HEK293 (cell line): ENCODE data around the gene ZNF485.

Source experiments
- CTCF ChIA-PET: fragments of 350-600 bp; formaldehyde crosslinking; extraction: SDS; loops from one replicate; lab custom pipeline; 2021; ENCODE audit warnings: antibody characterized with exemption; lab: Yijun Ruan, JAX
- POLR2A ChIA-PET: fragments of 300-600 bp; formaldehyde crosslinking; extraction: SDS; loops from one replicate; lab custom pipeline; 2020; ENCODE audit warnings: antibody characterized with exemption, inconsistent platforms; lab: Yijun Ruan, JAX
- H3K27ac ChIP-seq: fragments of 200-500 bp; sonication (Bioruptor generic); 2 replicates; pipeline ENCODE4 v1.5.1; 2014; ENCODE audit warnings: low read depth, low read length, control low read depth, inconsistent platforms; ENCODE audit errors: extremely low read depth
- H3K36me3 ChIP-seq, 2 experiments: fragments of 200-500 bp in 1 of 2; sonication (Bioruptor generic) in 1 of 2; 1 replicate in 1 of 2; 2 replicates in 1 of 2; pipeline ENCODE4 v1.5.1; 2014 to 2017; ENCODE audit warnings: inconsistent platforms in 2 of 2, low read length in 2 of 2; ENCODE audit not compliant: control insufficient read depth in 2 of 2, insufficient read depth in 1 of 2
- H3K4me1 ChIP-seq: fragments of 200-500 bp; sonication (Bioruptor generic); 2 replicates; pipeline ENCODE4 v1.5.1; 2014; ENCODE audit warnings: mild to moderate bottlenecking, low read length, inconsistent platforms; ENCODE audit not compliant: control insufficient read depth, insufficient read depth
- H3K4me3 ChIP-seq: 2 replicates; pipeline ENCODE4 v1.5.1; 2011; ENCODE audit warnings: low read depth, mild to moderate bottlenecking, control low read depth, low read length, moderate library complexity
- H3K9me3 ChIP-seq: fragments of 200-500 bp; sonication (Bioruptor generic); 2 replicates; pipeline ENCODE4 v1.5.1; 2014; ENCODE audit warnings: low read depth, low read length, inconsistent platforms; ENCODE audit not compliant: control insufficient read depth, insufficient read depth
- BCL11B ChIP-seq: fragments of 450-650 bp; formaldehyde crosslinking; IDR thresholded peaks from 2 replicates; pipeline ENCODE4 v1.5.1; 2016; ENCODE audit warnings: low read depth, missing biosample characterization, missing genetic modification characterization
- FEZF1 ChIP-seq: fragments of 450-650 bp; formaldehyde crosslinking; IDR thresholded peaks from 2 replicates; pipeline ENCODE4 v1.5.1; 2016; ENCODE audit warnings: missing biosample characterization, missing genetic modification characterization
- HOXA7 ChIP-seq: sonication (generic); formaldehyde crosslinking; IDR thresholded peaks from 2 replicates; pipeline ENCODE4 v1.8.1; 2022; ENCODE audit warnings: missing genetic modification reagents, borderline replicate concordance
- PRDM4 ChIP-seq: fragments of 450-650 bp; formaldehyde crosslinking; IDR thresholded peaks from 2 replicates; pipeline ENCODE4 v1.5.1; 2017; ENCODE audit warnings: missing biosample characterization, missing genetic modification characterization
- PRDM6 ChIP-seq: fragments of 450-650 bp; formaldehyde crosslinking; IDR thresholded peaks from 2 replicates; pipeline ENCODE4 v1.5.1; 2017; ENCODE audit warnings: missing biosample characterization, missing genetic modification characterization
- RBAK ChIP-seq: fragments of 450-650 bp; formaldehyde crosslinking; IDR thresholded peaks from 2 replicates; pipeline ENCODE4 v1.5.1; 2016; ENCODE audit warnings: missing biosample characterization, missing genetic modification characterization
- SALL2 ChIP-seq: fragments of 450-650 bp; formaldehyde crosslinking; IDR thresholded peaks from 2 replicates; pipeline ENCODE4 v1.5.0; 2017; ENCODE audit warnings: missing biosample characterization, mild to moderate bottlenecking, missing genetic modification characterization, borderline replicate concordance
- SETDB1 ChIP-seq: IDR thresholded peaks from one replicate; pipeline ENCODE4 v1.6.1; 2017; ENCODE audit warnings: mild to moderate bottlenecking, low read length, moderate library complexity, mixed read lengths; ENCODE audit not compliant: insufficient read length
- WT1 ChIP-seq: fragments of 450-650 bp; formaldehyde crosslinking; IDR thresholded peaks from 2 replicates; pipeline ENCODE4 v1.5.1; 2016; ENCODE audit warnings: missing biosample characterization, missing genetic modification characterization
- ZBTB21 ChIP-seq: fragments of 450-650 bp; formaldehyde crosslinking; IDR thresholded peaks from 2 replicates; pipeline ENCODE4 v1.5.1; 2017; ENCODE audit warnings: missing biosample characterization, missing genetic modification characterization
- ZBTB7A ChIP-seq: fragments of 450-650 bp; formaldehyde crosslinking; IDR thresholded peaks from 2 replicates; pipeline ENCODE4 v1.5.1; 2016; ENCODE audit warnings: low read depth, missing biosample characterization, missing genetic modification characterization
- ZIC2 ChIP-seq: fragments of 450-650 bp; formaldehyde crosslinking; IDR thresholded peaks from 2 replicates; pipeline ENCODE4 v1.5.1; 2016; ENCODE audit warnings: missing biosample characterization, missing genetic modification characterization
- ZNF133 ChIP-seq: fragments of 450-650 bp; formaldehyde crosslinking; IDR thresholded peaks from 2 replicates; pipeline ENCODE4 v1.5.1; 2016; ENCODE audit warnings: missing biosample characterization, missing genetic modification characterization
- ZNF2 ChIP-seq: fragments of 450-650 bp; formaldehyde crosslinking; IDR thresholded peaks from 2 replicates; pipeline ENCODE4 v1.5.1; 2016; ENCODE audit warnings: missing biosample characterization, missing genetic modification characterization
- ZNF202 ChIP-seq: fragments of 450-650 bp; formaldehyde crosslinking; IDR thresholded peaks from 2 replicates; pipeline ENCODE4 v1.5.1; 2016; ENCODE audit warnings: missing biosample characterization, missing genetic modification characterization, borderline replicate concordance
- ZNF211 ChIP-seq: fragments of 450-650 bp; formaldehyde crosslinking; IDR thresholded peaks from 2 replicates; pipeline ENCODE4 v1.5.1; 2016; ENCODE audit warnings: low read depth, missing biosample characterization, missing genetic modification characterization
- ZNF274 ChIP-seq, 2 experiments: fragments of 200-500 bp in 1 of 2; fragments of 450-650 bp in 1 of 2; sonication (Bioruptor generic) in 1 of 2; formaldehyde crosslinking in 1 of 2; IDR thresholded peaks; 2 replicates each; pipeline versions ENCODE4 v1.5.1 to v1.6.1; 2014 to 2016; ENCODE audit warnings: borderline replicate concordance in 1 of 2, inconsistent platforms in 1 of 2, low read length in 1 of 2, missing biosample characterization in 1 of 2, missing genetic modification characterization in 1 of 2
- ZNF391 ChIP-seq: fragments of 450-650 bp; formaldehyde crosslinking; IDR thresholded peaks from 2 replicates; pipeline ENCODE4 v1.5.1; 2016; ENCODE audit warnings: low read depth, missing biosample characterization, missing genetic modification characterization, borderline replicate concordance
- ZNF394 ChIP-seq: fragments of 450-650 bp; formaldehyde crosslinking; IDR thresholded peaks from 2 replicates; pipeline ENCODE4 v1.5.1; 2016; ENCODE audit warnings: missing biosample characterization, missing genetic modification characterization, mild to moderate bottlenecking, moderate library complexity, borderline replicate concordance
- ZNF433 ChIP-seq: fragments of 450-650 bp; formaldehyde crosslinking; IDR thresholded peaks from 2 replicates; pipeline ENCODE4 v1.5.1; 2016; ENCODE audit warnings: missing biosample characterization, missing genetic modification characterization, low read depth
- ZNF560 ChIP-seq: fragments of 450-650 bp; formaldehyde crosslinking; IDR thresholded peaks from 2 replicates; pipeline ENCODE4 v1.5.1; 2017; ENCODE audit warnings: missing biosample characterization, missing genetic modification characterization, borderline replicate concordance
- ZNF596 ChIP-seq: fragments of 450-650 bp; IDR thresholded peaks from 2 replicates; pipeline ENCODE4 v1.5.0; 2018; ENCODE audit warnings: missing biosample characterization, mild to moderate bottlenecking, missing genetic modification characterization, moderate library complexity
- ZNF639 ChIP-seq: fragments of 450-650 bp; formaldehyde crosslinking; IDR thresholded peaks from 2 replicates; pipeline ENCODE4 v1.5.1; 2016; ENCODE audit warnings: missing biosample characterization, missing genetic modification characterization
- ZNF76 ChIP-seq: fragments of 450-650 bp; formaldehyde crosslinking; IDR thresholded peaks from 2 replicates; pipeline ENCODE4; 2016; ENCODE audit warnings: low read depth, missing biosample characterization, missing genetic modification characterization, borderline replicate concordance
- ZXDB ChIP-seq: fragments of 450-650 bp; formaldehyde crosslinking; IDR thresholded peaks from 2 replicates; pipeline ENCODE4 v1.5.1; 2016; ENCODE audit warnings: missing biosample characterization, missing genetic modification characterization

The ZNF485 gene

GRCh38 chr10:43653746-43654145 lies 47.5 kb downstream of the ZNF485 start:
- CTCF ChIA-PET = interaction anchor here (1.4 kb wide), 1 partner anchor 17 kb away, joined by 5 read pairs; no protein-coding TSS in a partner anchor
- H3K4me3 ChIP-seq = no peak overlapping the region
- H3K36me3 ChIP-seq = no peaks in the 10 kb centered on the region
- no peak for TF ChIP-seq ZNF394
- no peak for TF ChIP-seq ZNF433 (tag by site-specific recombination)
- TF ChIP-seq SALL2 (tag by site-specific recombination) = no peak
- TF ChIP-seq ZNF639 (tag by site-specific recombination) = no peak
- TF ChIP-seq ZBTB21 (tag by site-specific recombination) = no peak
- no peak for TF ChIP-seq HOXA7 (CRISPR knock-in tag)
- no peak for TF ChIP-seq BCL11B (tag by site-specific recombination)
- TF ChIP-seq ZNF391 (tag by site-specific recombination) = no peak
- POLR2A ChIA-PET = no interaction called here
- no peaks in the 10 kb centered on the region for H3K9me3 ChIP-seq
- H3K4me1 ChIP-seq = no peaks in the 10 kb centered on the region
- no peak overlapping the region for H3K27ac ChIP-seq

GRCh38 chr10:43655311-43655710 lies 49.1 kb downstream of the ZNF485 start:
- ChIA-PET CTCF (interaction anchor here (0.6 kb wide), 2 partner anchors 24 to 1344 kb away, joined by 3 read pairs; no protein-coding TSS in a partner anchor), POLR2A (no interaction called here)
- no peaks in the 10 kb centered on the region for H3K9me3 ChIP-seq
- H3K4me3 ChIP-seq = no peak overlapping the region
- no peaks in the 10 kb centered on the region for H3K4me1 ChIP-seq
- no peaks in the 10 kb centered on the region for H3K36me3 ChIP-seq
- TF ChIP-seq ZIC2 (tag by site-specific recombination) (peak; percentile 37), WT1 (no peak)
- H3K27ac ChIP-seq = no peak overlapping the region

- ChIA-PET POLR2A (no interaction called here), CTCF (no interaction called here)
- no peak for TF ChIP-seq SETDB1
- TF ChIP-seq PRDM6 = no peak
- no peak for TF ChIP-seq FEZF1 (tag by site-specific recombination)
- no peak for TF ChIP-seq ZBTB7A (tag by site-specific recombination)
- no peak for TF ChIP-seq RBAK
- no peak for TF ChIP-seq ZNF274 (IDR thresholded peaks at IDR 0.05; ENCODE audit: low read length)
- no peak for TF ChIP-seq ZNF274 (tag by site-specific recombination; IDR thresholded peaks at IDR 0.05; ENCODE audit: borderline replicate concordance)
- no peak for TF ChIP-seq ZXDB (tag by site-specific recombination)
- no peak for TF ChIP-seq PRDM4 (tag by site-specific recombination)
- TF ChIP-seq ZBTB21 (tag by site-specific recombination) = no peak
- TF ChIP-seq ZNF76 (tag by site-specific recombination) = no peak
- TF ChIP-seq ZNF211 (tag by site-specific recombination) = no peak
- no peak for TF ChIP-seq ZNF596
- no peak for TF ChIP-seq ZNF133 (tag by site-specific recombination)
- no peak for TF ChIP-seq ZNF202
- no peak for TF ChIP-seq ZNF2
- TF ChIP-seq ZNF560 = no peak
- Histone ChIP-seq H3K36me3 (no peaks in the 10 kb centered on the region), H3K9me3 (no peaks in the 10 kb centered on the region), H3K4me3 (no peak overlapping the region), H3K4me1 (no peaks in the 10 kb centered on the region), H3K27ac (no peak overlapping the region)
Measured at GRCh38 chr10:43658227-43658626, 52.0 kb downstream of the ZNF485 start.
